HEK293T (cell line): ENCODE results near the gene PEX10.

Experiments
- CTCF ChIA-PET: fragments of 350-600 bp; formaldehyde crosslinking; extraction: SDS; loops from one replicate; lab custom pipeline; 2021; ENCODE audit warnings: antibody characterized with exemption, inconsistent platforms; lab: Yijun Ruan, JAX
- POLR2A ChIA-PET: fragments of 350-600 bp; formaldehyde crosslinking; extraction: SDS; loops from one replicate; lab custom pipeline; 2020; ENCODE audit warnings: antibody characterized with exemption, inconsistent platforms; lab: Yijun Ruan, JAX
- DNase-seq: peaks from one replicate; pipeline ENCODE4 v3.0.0; 2012; ENCODE audit warnings: mixed read lengths; ENCODE audit errors: extremely low spot score
- ARNT ChIP-seq: fragments of 450-650 bp; IDR thresholded peaks from 2 replicates; pipeline ENCODE4 v1.6.1; 2017; ENCODE audit warnings: mild to moderate bottlenecking
- BHLHE40 ChIP-seq: fragments of 450-650 bp; IDR thresholded peaks from 2 replicates; pipeline ENCODE4 v1.6.1; 2016; ENCODE audit warnings: mild to moderate bottlenecking, moderate library complexity, borderline replicate concordance
- CTBP1 ChIP-seq: fragments of 450-650 bp; IDR thresholded peaks from 2 replicates; pipeline ENCODE4 v1.6.1; 2016; ENCODE audit warnings: borderline replicate concordance
- ELF4 ChIP-seq: fragments of 450-650 bp; IDR thresholded peaks from 2 replicates; pipeline ENCODE4 v1.6.1; 2017; ENCODE audit warnings: antibody characterized with exemption
- FOXA1 ChIP-seq: fragments of 450-650 bp; IDR thresholded peaks from 2 replicates; pipeline ENCODE4 v1.6.1; 2016; ENCODE audit warnings: mild to moderate bottlenecking
- FOXK2 ChIP-seq: fragments of 450-650 bp; IDR thresholded peaks from 2 replicates; pipeline ENCODE4 v1.6.1; 2016; ENCODE audit warnings: mild to moderate bottlenecking
- FOXM1 ChIP-seq: fragments of 450-650 bp; IDR thresholded peaks from 2 replicates; pipeline ENCODE4 v1.6.1; 2017; ENCODE audit warnings: mild to moderate bottlenecking, borderline replicate concordance
- HDGF ChIP-seq: fragments of 450-650 bp; IDR thresholded peaks from 2 replicates; pipeline ENCODE4 v1.6.1; 2017; ENCODE audit warnings: antibody characterized with exemption, borderline replicate concordance
- L3MBTL2 ChIP-seq: fragments of 450-650 bp; conservative IDR thresholded peaks from 2 replicates; pipeline ENCODE4 v1.6.1; 2016; ENCODE audit warnings: mild to moderate bottlenecking
- LEF1 ChIP-seq: fragments of 450-650 bp; IDR thresholded peaks from 2 replicates; pipeline ENCODE4 v1.6.1; 2017; ENCODE audit warnings: mild to moderate bottlenecking, borderline replicate concordance
- NFRKB ChIP-seq: fragments of 450-650 bp; IDR thresholded peaks from 2 replicates; pipeline ENCODE4 v1.6.1; 2016; ENCODE audit warnings: mild to moderate bottlenecking, moderate library complexity
- PKNOX1 ChIP-seq: fragments of 450-650 bp; IDR thresholded peaks from 2 replicates; pipeline ENCODE4 v1.6.1; 2016
- SP1 ChIP-seq: fragments of 450-650 bp; IDR thresholded peaks from 2 replicates; pipeline ENCODE4 v1.6.1; 2017
- SUZ12 ChIP-seq: fragments of 450-650 bp; IDR thresholded peaks from 2 replicates; pipeline ENCODE4 v1.6.1; 2016; ENCODE audit warnings: mild to moderate bottlenecking
- TARDBP ChIP-seq: fragments of 450-650 bp; IDR thresholded peaks from 2 replicates; pipeline ENCODE4 v1.6.1; 2016
- ZNF384 ChIP-seq: fragments of 450-650 bp; IDR thresholded peaks from 2 replicates; pipeline ENCODE4 v1.6.1; 2016

PEX10 gene

GRCh38 chr1:2400950-2401649, 11.3 kb downstream of the PEX10 start:
- POLR2A ChIA-PET = interaction anchor here (1.4 kb wide), 1 partner anchor 10 kb away, joined by 4 read pairs; the partner anchor contains the start of genes MORN1 and RER1
- no peak for DNase-seq
- CTCF ChIA-PET = no interaction called here
- TF ChIP-seq TARDBP (no peak), SUZ12 (no peak), PKNOX1 (no peak), ZNF384 (no peak), FOXK2 (no peak), HDGF (no peak), ELF4 (no peak)

- DNase-seq = no peak
- ChIA-PET CTCF (no interaction called here), POLR2A (no interaction called here)
- TF ChIP-seq CTBP1 (no peak), TARDBP (no peak), HDGF (no peak), BHLHE40 (no peak), FOXM1 (no peak), NFRKB (no peak), PKNOX1 (no peak), FOXK2 (no peak), SUZ12 (no peak), FOXA1 (no peak), LEF1 (no peak), ELF4 (no peak), ZNF384 (no peak), L3MBTL2 (no peak)
Observed at GRCh38 chr1:2400576-2400909, 11.8 kb downstream of the PEX10 start.

- TF ChIP-seq L3MBTL2 = no peak
- no peak for TF ChIP-seq FOXM1
- ChIA-PET POLR2A (interaction anchor here (1.7 kb wide), 1 partner anchor 9 kb away, joined by 5 read pairs; no protein-coding TSS in a partner anchor), CTCF (no interaction called here)
- no peak for DNase-seq
Observed at GRCh38 chr1:2399890-2400575, 12.3 kb downstream of the PEX10 start.

- ChIA-PET CTCF (no interaction called here), POLR2A (interaction anchor here (1.7 kb wide), 1 partner anchor 10 kb away, joined by 5 read pairs; no protein-coding TSS in a partner anchor)
- DNase-seq = no peak
- TF ChIP-seq FOXM1 (no peak), SP1 (no peak), ZNF384 (no peak), ARNT (no peak), NFRKB (no peak), SUZ12 (no peak), PKNOX1 (no peak), ELF4 (no peak), HDGF (no peak)
Observed at GRCh38 chr1:2398871-2399270, 13.5 kb downstream of the PEX10 start.

GRCh38 chr1:2397007-2397679, 15.2 kb downstream of the PEX10 start:
- CTCF ChIA-PET = no interaction called here

GRCh38 chr1:2396476-2396875, 15.9 kb downstream of the PEX10 start:
- no peak for TF ChIP-seq ELF4
- TF ChIP-seq LEF1 = no peak
- TF ChIP-seq PKNOX1 = no peak
- TF ChIP-seq FOXK2 = no peak
- TF ChIP-seq TARDBP = no peak
- no peak for TF ChIP-seq NFRKB
- TF ChIP-seq L3MBTL2 = no peak
- no peak for TF ChIP-seq FOXM1
- no peak for TF ChIP-seq ZNF384
- TF ChIP-seq FOXA1 = no peak
- TF ChIP-seq SUZ12 = no peak
- no peak for TF ChIP-seq ARNT
- no peak for TF ChIP-seq CTBP1
- TF ChIP-seq BHLHE40 = no peak
- TF ChIP-seq HDGF = no peak
- no peak for TF ChIP-seq SP1
- CTCF ChIA-PET = no interaction called here
- POLR2A ChIA-PET = no interaction called here
- DNase-seq = no peak

More at GRCh38 chr1:2397007-2397679, 15.2 kb downstream of the PEX10 start:
- POLR2A ChIA-PET = no interaction called here
- DNase-seq = no peak
- TF ChIP-seq NFRKB = no peak
